Endothelial cell (in vitro differentiated cells): Measurements from ENCODE around the gene PADI4. TPM values are rescaled to one million over a fixed set of nuclear protein-coding genes. Genes with fewer than 3 reads are reported as not detected.

Experiments used
- DNase-seq: peaks from one replicate; pipeline ENCODE4 v3.0.0; 2021; ENCODE audit warnings: low spot score
- H3K27ac Mint-ChIP-seq: one replicate; pipeline ENCODE4 v1.8.0; 2021; ENCODE audit warnings: mixed read lengths, inconsistent platforms; ENCODE audit not compliant: unreplicated experiment
- H3K27me3 Mint-ChIP-seq: one replicate; pipeline ENCODE4 v1.8.0; 2021; ENCODE audit warnings: mild to moderate bottlenecking, moderate library complexity, mixed read lengths, inconsistent platforms; ENCODE audit not compliant: unreplicated experiment
- H3K36me3 Mint-ChIP-seq: one replicate; pipeline ENCODE4 v1.8.0; 2021; ENCODE audit warnings: mild to moderate bottlenecking, low read depth, mixed read lengths, inconsistent platforms; ENCODE audit not compliant: unreplicated experiment
- H3K4me1 Mint-ChIP-seq: one replicate; pipeline ENCODE4 v1.8.0; 2021; ENCODE audit warnings: mild to moderate bottlenecking, mixed read lengths, inconsistent platforms; ENCODE audit not compliant: unreplicated experiment
- H3K4me3 Mint-ChIP-seq: one replicate; pipeline ENCODE4 v1.8.0; 2021; ENCODE audit warnings: mild to moderate bottlenecking, mixed read lengths, inconsistent platforms; ENCODE audit not compliant: unreplicated experiment
- H3K9me3 Mint-ChIP-seq: one replicate; pipeline ENCODE4 v1.8.0; 2021; ENCODE audit warnings: mixed read lengths, inconsistent platforms; ENCODE audit not compliant: unreplicated experiment
- microRNA-seq: library from miRNA; unstranded; fragments of <30 nt; microRNA quantifications from one replicate; pipeline ENCODE4, GENCODE V29; 2020; ENCODE audit not compliant: unreplicated experiment
- total RNA-seq: library from RNA; stranded (reverse); fragmentation: NEBNext Ultra II Directional; extraction: Animal tissue kit (Norgen Biotek cat#: 25700); gene quantifications from one replicate; pipeline ENCODE4 v1.2.1, GENCODE V29; 2021; ENCODE audit not compliant: unreplicated experiment
- TF ChIP-seq, protein P1 (sequence below): fragments of 200-600 bp; sonication (generic); IDR thresholded peaks from one replicate; pipeline ENCODE4 v1.5.0; 2021; ENCODE audit warnings: antibody characterized with exemption; ENCODE audit not compliant: unreplicated experiment

PADI4 gene
- total RNA-seq, 1 donor from 2014 or later: not detected

- TF ChIP-seq, protein P1, sequence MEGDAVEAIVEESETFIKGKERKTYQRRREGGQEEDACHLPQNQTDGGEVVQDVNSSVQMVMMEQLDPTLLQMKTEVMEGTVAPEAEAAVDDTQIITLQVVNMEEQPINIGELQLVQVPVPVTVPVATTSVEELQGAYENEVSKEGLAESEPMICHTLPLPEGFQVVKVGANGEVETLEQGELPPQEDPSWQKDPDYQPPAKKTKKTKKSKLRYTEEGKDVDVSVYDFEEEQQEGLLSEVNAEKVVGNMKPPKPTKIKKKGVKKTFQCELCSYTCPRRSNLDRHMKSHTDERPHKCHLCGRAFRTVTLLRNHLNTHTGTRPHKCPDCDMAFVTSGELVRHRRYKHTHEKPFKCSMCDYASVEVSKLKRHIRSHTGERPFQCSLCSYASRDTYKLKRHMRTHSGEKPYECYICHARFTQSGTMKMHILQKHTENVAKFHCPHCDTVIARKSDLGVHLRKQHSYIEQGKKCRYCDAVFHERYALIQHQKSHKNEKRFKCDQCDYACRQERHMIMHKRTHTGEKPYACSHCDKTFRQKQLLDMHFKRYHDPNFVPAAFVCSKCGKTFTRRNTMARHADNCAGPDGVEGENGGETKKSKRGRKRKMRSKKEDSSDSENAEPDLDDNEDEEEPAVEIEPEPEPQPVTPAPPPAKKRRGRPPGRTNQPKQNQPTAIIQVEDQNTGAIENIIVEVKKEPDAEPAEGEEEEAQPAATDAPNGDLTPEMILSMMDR: no peak
- no peaks in the 10 kb centered on the region for H3K9me3 Mint-ChIP-seq
- peaks cover 4% of the 10 kb centered on the region for H3K27me3 Mint-ChIP-seq
- no peak for DNase-seq
- no peak overlapping the region for H3K4me3 Mint-ChIP-seq
- H3K4me1 Mint-ChIP-seq: no peaks in the 10 kb centered on the region
- H3K27ac Mint-ChIP-seq: no peak overlapping the region
- peaks cover 33% of the 10 kb centered on the region for H3K36me3 Mint-ChIP-seq
These were observed 101.4 kb downstream of the PADI4 start for GRCh38 chr1:17409391-17409811.

- Mint-ChIP-seq H3K9me3 (no peaks in the 10 kb centered on the region), H3K27me3 (peaks cover 10% of the 10 kb centered on the region), H3K4me3 (no peak overlapping the region), H3K36me3 (peaks cover 49% of the 10 kb centered on the region), H3K4me1 (no peaks in the 10 kb centered on the region), H3K27ac (no peak overlapping the region)
- TF ChIP-seq, protein P1: no peak
- DNase-seq: no peak
These were observed 104.3 kb downstream of the PADI4 start for GRCh38 chr1:17412093-17412870.

Small RNAs within 50 kb of the gene (microRNA-seq; reads per million reads assigned to microRNA genes)
- gene MIR3972: not detected

Other genes starting within 250 kb of the PADI4 start
- 0.28 TPM for gene PADI2, start 188.7 kb upstream of the PADI4 start, total RNA-seq
- gene PADI1, start 103.1 kb upstream of the PADI4 start, total RNA-seq: 0.08 TPM
- gene PADI3, start 59.1 kb upstream of the PADI4 start, total RNA-seq: not detected
- gene PADI6, start 64.0 kb downstream of the PADI4 start, total RNA-seq: not detected
- gene RCC2, start 131.5 kb downstream of the PADI4 start, total RNA-seq: 180 TPM
- 3.1 TPM for gene ARHGEF10L, start 231.5 kb downstream of the PADI4 start, total RNA-seq